Calu3 (cell line): ENCODE data around the gene XBP1. TPM values are rescaled to one million over a fixed set of nuclear protein-coding genes. Genes with fewer than 3 reads are reported as not detected.

Experiments used
- BruUV-seq: library from RNA; stranded (reverse); fragments of 400-500 nt; replicated peaks from 2 replicates; lab custom pipeline; 2021; lab: Mats Ljungman, UMichigan
- CTCF ChIA-PET: fragments of 300-600 bp; sonication (Branson Sonifier 250); formaldehyde crosslinking; loops from one replicate; lab custom pipeline; 2022; ENCODE audit warnings: antibody characterized with exemption; lab: Charles Lee
- DNase-seq: peaks from one replicate; pipeline ENCODE4 v3.0.0; 2022
- H3K27ac Mint-ChIP-seq: one replicate; pipeline ENCODE4 v1.8.0; 2022; ENCODE audit warnings: mixed read lengths; ENCODE audit not compliant: unreplicated experiment
- H3K27me3 Mint-ChIP-seq: one replicate; pipeline ENCODE4 v1.8.0; 2022; ENCODE audit warnings: mixed read lengths; ENCODE audit not compliant: unreplicated experiment
- H3K36me3 Mint-ChIP-seq: one replicate; pipeline ENCODE4 v1.8.0; 2022; ENCODE audit warnings: mild to moderate bottlenecking, moderate library complexity, mixed read lengths; ENCODE audit not compliant: insufficient read depth, unreplicated experiment
- H3K4me1 Mint-ChIP-seq: one replicate; pipeline ENCODE4 v1.8.0; 2022; ENCODE audit warnings: mild to moderate bottlenecking, low read depth, mixed read lengths; ENCODE audit not compliant: unreplicated experiment
- H3K4me3 Mint-ChIP-seq: one replicate; pipeline ENCODE4 v1.8.0; 2022; ENCODE audit warnings: mild to moderate bottlenecking, low read depth, moderate library complexity, mixed read lengths; ENCODE audit not compliant: unreplicated experiment
- H3K9me3 Mint-ChIP-seq: one replicate; pipeline ENCODE4 v1.8.0; 2022; ENCODE audit warnings: low read depth, mixed read lengths; ENCODE audit not compliant: unreplicated experiment
- intact Hi-C: fragments of 100-400 bp; cut with micrococcal nuclease; formaldehyde crosslinking; loops from one replicate; pipeline ENCODE4 v1.10.0; 2022; ENCODE audit not compliant: unreplicated experiment
- total RNA-seq: library from RNA; stranded (reverse); gene quantifications from 2 replicates; pipeline ENCODE4 v1.2.3, GENCODE V29; 2022
- TF ChIP-seq, protein P1 (sequence below): fragments of 200-600 bp; IDR thresholded peaks from one replicate; pipeline ENCODE4 v1.8.0; 2022; ENCODE audit warnings: antibody characterized with exemption; ENCODE audit not compliant: unreplicated experiment

XBP1 gene
- total RNA-seq, 1 experiment from 2014 or later = 179 TPM

DNA sequence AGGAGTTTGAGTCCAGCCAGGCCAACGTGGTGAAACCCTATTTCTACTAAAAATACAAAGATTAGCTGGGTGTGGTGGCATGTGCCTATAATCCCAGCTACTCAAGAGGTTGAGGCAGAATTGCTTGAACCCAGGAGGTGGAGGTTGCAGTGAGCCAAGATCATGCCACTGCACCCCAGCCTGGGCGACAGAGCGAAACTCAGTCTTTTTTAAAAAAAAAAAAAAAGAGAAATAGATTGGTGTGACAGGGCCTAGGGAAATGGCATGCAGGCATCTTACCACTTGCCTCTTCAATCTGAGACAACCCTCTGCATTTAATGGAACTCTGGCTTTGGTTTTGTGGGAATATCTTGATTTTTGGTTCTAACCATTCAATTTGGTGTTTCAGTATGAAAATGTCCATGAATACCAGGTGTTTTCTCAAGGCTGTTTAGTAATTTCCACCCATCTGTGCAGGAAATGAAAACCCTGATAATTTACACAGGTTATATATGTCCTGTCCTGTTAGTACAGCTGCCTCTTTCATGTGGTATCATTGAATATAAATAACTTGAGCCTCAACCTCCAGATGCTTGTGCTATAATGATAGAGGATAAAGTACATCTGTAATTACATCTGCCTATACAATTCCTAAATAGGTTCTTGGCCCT lies 8.4 kb downstream of the XBP1 start:
- Mint-ChIP-seq H3K27ac (peak overlapping the region; percentile 36), H3K36me3 (peaks cover 72% of the 10 kb centered on the region), H3K27me3 (no peaks in the 10 kb centered on the region), H3K4me1 (peaks cover 8% of the 10 kb centered on the region), H3K9me3 (no peaks in the 10 kb centered on the region), H3K4me3 (no peak overlapping the region)
- intact Hi-C loops = no loop called here
- BruUV-seq = no TSS peak
- DNase-seq = no peak
- TF ChIP-seq, protein P1, sequence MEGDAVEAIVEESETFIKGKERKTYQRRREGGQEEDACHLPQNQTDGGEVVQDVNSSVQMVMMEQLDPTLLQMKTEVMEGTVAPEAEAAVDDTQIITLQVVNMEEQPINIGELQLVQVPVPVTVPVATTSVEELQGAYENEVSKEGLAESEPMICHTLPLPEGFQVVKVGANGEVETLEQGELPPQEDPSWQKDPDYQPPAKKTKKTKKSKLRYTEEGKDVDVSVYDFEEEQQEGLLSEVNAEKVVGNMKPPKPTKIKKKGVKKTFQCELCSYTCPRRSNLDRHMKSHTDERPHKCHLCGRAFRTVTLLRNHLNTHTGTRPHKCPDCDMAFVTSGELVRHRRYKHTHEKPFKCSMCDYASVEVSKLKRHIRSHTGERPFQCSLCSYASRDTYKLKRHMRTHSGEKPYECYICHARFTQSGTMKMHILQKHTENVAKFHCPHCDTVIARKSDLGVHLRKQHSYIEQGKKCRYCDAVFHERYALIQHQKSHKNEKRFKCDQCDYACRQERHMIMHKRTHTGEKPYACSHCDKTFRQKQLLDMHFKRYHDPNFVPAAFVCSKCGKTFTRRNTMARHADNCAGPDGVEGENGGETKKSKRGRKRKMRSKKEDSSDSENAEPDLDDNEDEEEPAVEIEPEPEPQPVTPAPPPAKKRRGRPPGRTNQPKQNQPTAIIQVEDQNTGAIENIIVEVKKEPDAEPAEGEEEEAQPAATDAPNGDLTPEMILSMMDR = no peak
- CTCF ChIA-PET = no interaction called here

DNA sequence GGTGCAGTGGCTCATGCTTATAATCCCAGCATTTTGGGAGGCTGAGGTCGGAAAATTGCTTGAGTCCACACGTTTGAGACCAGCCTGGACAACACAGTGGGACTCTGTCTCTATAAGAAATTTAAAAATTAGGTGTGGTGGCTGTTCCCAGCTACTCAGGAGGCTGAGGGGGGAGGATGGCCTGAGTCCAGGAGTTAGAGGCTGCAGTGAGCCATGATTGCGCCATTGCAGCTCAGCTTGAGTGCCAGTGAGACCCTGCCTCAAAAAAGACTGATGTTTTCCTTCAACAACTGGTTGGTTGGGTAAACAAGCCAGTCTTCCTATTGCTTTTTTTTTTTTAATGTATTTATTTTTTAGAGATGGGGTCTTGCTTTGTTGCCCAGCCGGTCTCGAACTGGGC lies 9.2 kb downstream of the XBP1 start:
- Mint-ChIP-seq H3K4me3 (no peak overlapping the region), H3K9me3 (no peaks in the 10 kb centered on the region), H3K36me3 (peaks cover 67% of the 10 kb centered on the region), H3K27ac (peak overlapping the region; percentile 33), H3K27me3 (no peaks in the 10 kb centered on the region), H3K4me1 (peaks cover 8% of the 10 kb centered on the region)
- no TSS peak for BruUV-seq
- CTCF ChIA-PET = interaction anchor here (0.5 kb wide), 1 partner anchor 26 kb away, joined by 3 read pairs; no protein-coding TSS in a partner anchor
- no peak for DNase-seq
- intact Hi-C loops = no loop called here
- TF ChIP-seq, protein P1 = no peak

DNA sequence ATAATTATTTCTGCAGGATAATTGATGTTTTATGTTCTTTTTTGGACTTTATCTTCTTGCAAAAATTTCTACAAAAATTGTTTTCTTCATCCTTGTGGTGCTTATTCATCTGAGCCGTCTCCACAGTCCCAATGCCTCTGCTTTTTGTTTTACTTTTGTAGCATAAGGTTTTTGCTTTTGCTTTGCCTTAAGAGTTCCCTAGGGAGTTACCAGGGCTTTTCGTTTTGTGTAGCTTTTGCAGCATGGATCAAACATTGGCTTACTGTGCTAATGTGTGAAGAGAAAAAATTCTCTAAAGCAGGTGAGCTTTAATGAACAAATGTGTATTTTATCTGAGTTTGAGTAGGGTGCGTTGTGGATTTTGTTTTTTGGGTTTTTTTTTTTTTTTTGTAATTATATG lies 11.8 kb downstream of the XBP1 start:
- no peak for DNase-seq
- H3K9me3 Mint-ChIP-seq = no peaks in the 10 kb centered on the region
- TF ChIP-seq, protein P1 = no peak
- intact Hi-C loops = no loop called here
- H3K27ac Mint-ChIP-seq = no peak overlapping the region
- H3K27me3 Mint-ChIP-seq = no peaks in the 10 kb centered on the region
- peaks cover 66% of the 10 kb centered on the region for H3K36me3 Mint-ChIP-seq
- CTCF ChIA-PET = interaction anchor here (0.7 kb wide), 1 partner anchor 11 kb away, joined by 3 read pairs; no protein-coding TSS in a partner anchor
- no TSS peak for BruUV-seq
- no peaks in the 10 kb centered on the region for H3K4me1 Mint-ChIP-seq
- no peak overlapping the region for H3K4me3 Mint-ChIP-seq

DNA sequence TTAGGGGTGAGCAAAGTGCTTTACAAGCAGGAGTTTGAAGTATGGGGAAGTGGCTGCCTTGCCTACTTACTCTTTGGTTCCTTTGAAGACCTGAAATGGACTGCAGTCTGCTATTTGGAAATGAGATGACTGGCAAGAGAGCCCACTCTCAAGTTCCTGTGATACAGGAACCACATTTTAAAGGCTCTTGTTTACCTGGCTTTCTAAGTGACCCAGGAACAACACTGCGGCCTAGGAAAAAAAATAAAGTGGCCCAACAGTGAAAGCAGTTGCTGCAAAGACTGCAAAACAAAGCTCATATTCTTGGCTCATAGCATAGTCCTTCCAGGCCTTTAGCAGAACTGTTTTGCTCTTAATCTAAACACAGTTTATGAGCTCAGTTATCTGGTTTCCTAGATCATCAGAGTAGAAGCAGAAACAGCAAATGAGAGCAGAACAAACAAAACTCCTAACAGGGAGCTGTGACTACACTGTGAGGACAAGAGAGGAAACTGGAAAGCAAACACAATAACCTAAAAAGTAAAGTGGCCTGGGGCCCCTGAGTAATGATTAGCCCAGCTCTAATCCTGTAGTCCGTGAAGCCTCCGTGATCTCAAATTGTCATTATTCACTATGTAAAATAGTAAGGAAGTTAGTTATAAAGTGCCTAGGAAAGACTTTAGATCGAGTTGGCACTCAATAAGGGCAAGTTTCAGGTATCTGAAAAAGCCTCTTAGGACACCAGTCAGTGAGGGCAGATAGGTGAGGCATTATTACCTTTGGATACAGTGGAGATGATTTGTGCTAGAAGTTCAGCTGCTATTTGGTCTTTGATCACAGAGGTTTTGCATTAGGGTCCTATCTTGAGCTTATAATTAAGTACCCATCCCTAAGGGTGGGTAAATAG lies 16.3 kb downstream of the XBP1 start:
- no TSS peak for BruUV-seq
- Mint-ChIP-seq H3K9me3 (no peaks in the 10 kb centered on the region), H3K36me3 (peaks cover 61% of the 10 kb centered on the region), H3K27ac (no peak overlapping the region), H3K4me3 (no peak overlapping the region), H3K27me3 (no peaks in the 10 kb centered on the region), H3K4me1 (no peaks in the 10 kb centered on the region)
- DNase-seq = no peak
- intact Hi-C loops = no loop called here
- TF ChIP-seq, protein P1 = no peak
- CTCF ChIA-PET = interaction anchor here (0.5 to 0.8 kb wide), 4 partner anchors 34 to 923 kb away, joined by 4 to 7 read pairs (median 5); no protein-coding TSS in a partner anchor
